CD4-positive, alpha-beta T cell treated with Interleukin-6 for 4 hours (primary cell): ENCODE data around the gene MACROD2.

Source experiments
- DNase-seq: peaks from one replicate; pipeline ENCODE4 v3.0.0-alpha.2; 2020; ENCODE audit warnings: mixed read lengths

Gene MACROD2

DNA sequence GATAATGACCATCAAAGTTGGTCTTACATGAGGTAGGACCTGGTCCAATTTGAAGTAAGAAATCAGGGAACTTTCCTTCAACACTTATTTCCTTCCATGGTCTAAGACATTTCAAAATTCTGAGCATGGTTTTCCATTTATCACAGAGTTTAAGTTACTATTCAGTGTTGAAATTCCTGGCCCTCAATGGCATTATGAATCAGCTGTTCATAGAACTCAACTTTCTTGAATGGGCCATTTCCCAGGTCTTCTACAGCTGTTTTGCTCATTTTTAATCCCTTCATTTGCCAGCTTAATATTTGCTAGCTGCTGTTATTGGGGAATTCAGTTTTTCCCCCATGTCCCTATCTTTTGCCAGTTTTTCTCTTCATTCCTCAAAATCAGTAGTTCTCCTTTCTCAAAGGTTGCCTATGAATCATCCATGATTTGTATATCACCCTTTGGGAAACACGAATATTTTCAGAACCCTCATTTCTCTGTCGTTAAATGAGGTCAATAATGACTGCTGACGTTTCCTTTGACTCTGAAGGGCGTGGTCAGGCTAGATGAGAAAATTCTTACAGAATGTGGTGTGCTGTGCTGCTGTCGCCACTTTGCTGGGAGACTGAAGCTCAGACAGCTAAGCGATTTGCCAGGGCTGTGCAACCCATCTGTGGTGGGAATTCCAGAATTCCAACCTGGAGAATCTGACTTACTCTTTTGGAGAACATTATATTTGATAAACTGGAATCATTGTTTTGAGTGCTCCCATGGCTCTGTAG lies 558.6 kb downstream of the MACROD2 start:
- DNase-seq, result no peak

DNA sequence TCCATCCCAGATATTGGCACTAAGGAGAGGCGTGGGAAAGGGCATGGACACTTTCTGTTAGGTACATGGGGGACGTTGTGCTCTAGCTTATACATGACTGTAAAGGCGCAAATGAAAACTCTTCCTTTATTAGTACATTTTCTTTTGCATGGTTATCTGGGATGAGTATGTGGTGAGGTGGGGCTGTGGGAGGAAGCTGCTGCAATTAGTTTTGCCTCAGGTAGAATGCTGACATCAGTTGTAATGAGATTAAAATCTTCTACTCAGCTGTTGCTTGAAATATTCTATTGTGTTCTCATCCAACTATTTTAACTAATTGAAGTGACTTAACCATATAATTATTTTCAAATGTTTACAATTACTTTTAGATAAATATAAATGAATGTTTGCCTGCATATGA lies 560.4 kb downstream of the MACROD2 start:
- DNase-seq, result no peak

DNA sequence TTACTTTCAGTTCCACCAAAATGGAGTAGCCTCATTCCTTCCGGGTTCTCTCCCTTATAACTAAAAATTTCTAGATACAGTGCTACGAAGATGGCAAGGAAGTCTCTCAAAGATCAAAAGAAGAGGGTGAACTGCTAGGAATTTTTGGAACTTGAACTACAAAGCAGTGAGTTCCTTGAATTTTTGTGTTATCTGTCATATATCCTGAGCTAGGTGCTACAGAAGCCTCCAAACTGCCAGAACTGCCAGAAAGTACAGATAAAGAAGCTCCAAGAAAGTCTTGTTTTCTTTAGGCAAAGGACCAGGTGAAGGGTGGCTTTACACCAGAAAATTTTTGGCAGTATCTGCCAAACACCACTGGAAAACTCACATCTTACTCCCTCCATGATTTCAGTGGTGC lies 560.9 kb downstream of the MACROD2 start:
- no peak for DNase-seq

DNA sequence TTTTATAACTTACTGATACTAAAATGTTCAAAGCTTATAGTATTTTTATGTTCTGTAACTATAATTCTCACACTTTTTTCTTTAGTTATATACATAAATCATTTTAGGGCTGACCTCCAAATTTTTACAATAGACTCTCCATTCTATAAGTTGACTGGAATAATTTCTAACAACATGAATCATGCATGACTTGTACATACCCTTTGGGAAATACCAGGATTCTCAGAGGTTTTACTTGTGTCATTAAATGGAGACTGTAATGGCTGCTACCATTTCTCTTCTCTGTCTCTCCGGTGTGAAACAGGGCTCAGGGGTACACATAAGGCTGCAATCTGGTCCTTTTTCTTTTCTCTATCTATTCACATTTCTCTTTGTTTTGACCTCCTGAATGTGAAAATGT lies 564.3 kb downstream of the MACROD2 start:
- DNase-seq, result no peak

DNA sequence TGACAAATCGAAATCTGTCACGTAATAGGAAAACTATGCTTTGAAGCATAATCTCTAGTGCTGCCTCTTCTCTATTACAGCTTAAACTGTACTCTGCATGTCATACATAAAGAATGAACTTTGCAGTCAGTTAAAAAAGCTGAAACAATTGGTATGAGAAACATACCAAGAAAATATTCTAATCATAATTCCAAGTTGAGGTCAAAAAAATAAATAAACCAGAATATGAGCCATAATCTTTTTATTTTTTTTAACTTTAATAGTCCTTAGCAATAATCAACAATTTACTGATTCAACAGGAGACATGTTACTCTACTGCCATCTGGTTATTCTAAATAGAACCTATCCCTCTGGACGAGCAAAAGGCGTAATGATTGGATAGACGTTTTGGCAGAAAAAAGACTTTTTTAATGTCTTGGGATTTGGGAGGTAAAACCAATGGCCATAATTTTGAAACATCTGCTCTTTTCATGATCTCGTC lies 566.5 kb downstream of the MACROD2 start:
- DNase-seq, result no peak

DNA sequence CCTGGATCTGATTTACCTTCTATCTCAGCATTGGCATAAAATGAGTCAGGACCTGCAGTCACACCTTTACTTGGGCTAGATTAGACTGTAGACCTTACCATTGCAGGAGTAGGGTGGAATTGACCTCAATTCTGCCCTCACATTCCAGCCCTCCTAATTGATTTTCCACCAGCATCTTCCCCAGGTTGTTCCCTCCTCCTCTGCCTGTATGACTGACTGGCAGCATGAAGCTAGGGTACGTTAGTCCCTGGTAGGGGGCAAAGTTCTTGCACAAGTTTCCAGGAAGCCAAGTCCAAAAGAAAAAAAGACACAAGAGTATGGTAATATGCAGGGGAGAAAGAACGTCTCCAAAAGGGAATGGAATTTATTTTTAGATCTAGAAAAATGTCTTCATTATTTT lies 567.7 kb downstream of the MACROD2 start:
- no peak for DNase-seq

DNA sequence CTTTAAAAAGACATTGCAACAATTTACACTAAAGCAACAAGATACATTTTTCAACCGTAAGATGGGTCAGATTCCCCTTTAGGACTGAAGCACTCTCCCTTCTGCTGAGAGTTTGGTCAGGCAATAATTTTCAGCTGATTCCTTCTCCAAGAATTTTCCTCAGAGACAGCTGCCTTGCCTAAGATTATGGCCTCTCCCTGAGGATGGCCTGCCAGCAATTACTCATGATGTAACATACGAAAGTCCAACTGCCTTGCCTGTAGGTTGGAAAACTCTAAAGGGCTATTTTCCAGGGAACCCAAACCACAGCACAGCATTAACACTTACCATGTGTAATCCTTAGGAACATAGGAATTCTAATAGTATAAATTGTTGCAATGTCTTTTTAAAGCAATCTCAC lies 571.2 kb downstream of the MACROD2 start:
- no peak for DNase-seq

DNA sequence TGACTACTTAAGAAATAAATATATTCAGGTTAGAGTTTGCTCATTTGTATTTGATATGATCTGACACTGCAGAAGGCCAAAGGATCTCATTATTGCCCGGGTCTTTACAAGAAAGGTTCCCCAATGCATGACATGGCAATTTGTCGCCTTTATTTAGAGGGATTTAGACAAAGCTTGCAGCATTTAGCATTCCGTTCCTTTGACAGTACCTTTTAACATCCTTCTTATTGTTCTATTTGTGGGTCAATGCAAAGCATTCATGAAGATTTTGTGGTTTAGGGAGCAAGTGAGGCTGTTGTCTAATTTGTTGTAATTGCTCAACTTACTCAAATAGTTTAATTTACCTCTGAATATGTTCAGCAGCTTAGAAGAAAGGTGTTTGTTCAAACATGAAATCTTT lies 572.9 kb downstream of the MACROD2 start:
- no peak for DNase-seq

DNA sequence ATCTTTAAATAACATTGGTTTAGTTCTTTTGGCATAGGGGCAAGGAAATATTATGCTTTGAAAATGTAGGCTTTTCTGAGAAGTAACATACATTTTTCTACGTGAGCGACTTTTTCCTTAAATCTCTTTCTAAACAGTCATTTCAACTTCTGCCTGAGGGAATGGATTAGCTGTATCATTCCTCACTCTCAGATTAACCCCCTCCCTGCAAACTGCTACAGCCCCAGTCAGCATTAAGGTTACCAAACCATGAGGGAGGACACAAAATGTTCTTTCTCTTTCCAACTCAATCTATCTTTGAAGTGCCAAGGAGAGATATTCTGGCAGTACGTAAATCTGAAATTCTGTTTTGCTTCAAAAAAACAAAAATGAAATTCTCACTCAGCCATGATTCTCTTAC lies 573.4 kb downstream of the MACROD2 start:
- no peak for DNase-seq

DNA sequence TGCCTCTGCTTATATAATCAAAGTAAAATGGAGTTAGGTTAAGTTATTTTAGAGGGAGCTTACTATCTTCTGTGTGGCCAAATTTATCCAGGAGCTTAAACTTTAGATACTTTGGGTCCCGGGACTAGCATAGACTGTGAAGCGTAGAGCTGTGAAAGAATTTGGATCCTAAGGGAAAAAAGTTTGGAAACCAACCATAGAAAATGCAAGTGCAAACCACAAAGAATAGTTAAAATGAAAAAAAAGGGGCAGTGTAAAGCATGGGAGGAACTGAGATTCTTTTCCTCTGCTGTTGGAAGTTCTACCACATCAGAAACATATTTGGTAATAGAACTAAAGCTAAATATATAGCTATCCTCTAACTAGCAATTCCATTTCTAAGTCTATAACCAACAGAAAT lies 574.3 kb downstream of the MACROD2 start:
- no peak for DNase-seq

DNA sequence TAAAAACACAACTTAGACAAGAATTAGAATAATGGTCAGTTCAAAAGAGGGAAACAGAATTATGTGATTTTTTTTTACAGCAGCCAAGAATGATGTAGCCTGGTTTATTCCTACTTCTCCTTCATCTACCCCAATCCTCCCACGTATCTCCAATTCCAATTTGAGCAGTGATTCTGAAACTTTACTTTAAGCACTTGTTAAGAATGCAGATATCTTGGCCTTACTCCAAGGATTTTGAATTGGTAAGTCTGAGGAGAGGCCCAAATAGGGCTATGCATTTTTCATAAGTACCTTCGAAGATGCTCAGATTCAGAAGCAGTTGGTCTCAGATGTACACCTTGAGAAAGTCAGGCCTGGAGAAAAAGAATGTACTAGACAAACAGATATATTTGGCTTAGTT lies 575.5 kb downstream of the MACROD2 start:
- DNase-seq, result no peak

DNA sequence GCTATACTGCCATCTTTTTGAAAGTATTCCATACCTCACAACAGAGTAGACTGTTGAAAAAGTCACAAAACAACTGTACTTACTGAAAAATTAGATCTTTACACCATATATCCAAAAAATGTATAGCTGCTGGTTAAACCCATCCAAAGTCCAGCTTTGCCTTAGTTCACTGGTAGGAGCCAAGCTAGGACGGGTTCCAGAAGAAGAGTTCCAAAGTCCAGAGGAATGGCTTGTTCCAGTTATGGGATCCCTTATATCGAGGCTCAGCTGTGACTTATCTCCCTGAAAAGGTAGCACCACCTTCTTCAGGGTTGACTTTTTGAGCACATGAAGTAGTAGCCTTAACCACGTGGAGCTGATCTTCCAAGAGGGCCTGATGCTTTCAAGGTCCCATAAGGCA lies 578.4 kb downstream of the MACROD2 start:
- DNase-seq, result no peak

DNA sequence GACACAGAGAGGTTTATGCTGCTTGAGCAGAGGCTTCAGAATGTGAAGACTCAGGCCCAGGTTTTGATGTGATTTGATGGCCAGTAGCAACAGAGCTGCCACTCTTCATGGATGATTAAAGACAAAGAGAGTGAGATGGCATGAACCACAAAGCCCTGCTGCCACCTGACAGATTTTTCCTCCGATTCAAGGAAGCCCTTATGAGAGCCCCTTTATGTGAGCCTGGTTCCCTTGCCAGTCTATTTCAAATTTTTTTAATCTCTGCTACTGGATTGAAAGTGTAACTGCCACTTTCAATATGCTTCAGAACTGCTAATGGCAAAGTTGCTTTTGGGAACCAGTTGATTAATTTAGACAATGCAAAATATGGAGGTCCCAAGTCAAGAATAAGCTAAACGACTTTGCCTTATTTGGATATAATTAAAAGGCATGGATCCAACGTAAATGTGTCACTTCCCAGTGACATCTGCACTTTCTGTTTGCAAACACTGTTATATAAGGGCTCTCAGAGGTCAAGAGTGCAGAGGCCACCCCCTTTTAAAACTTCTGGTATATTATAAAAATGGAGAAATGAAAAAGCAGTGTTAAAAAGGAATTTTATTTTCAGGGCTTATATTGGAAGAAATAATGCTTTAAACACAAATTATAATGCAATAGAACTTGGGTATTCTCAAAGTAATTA lies 581.0 kb downstream of the MACROD2 start:
- no peak for DNase-seq

DNA sequence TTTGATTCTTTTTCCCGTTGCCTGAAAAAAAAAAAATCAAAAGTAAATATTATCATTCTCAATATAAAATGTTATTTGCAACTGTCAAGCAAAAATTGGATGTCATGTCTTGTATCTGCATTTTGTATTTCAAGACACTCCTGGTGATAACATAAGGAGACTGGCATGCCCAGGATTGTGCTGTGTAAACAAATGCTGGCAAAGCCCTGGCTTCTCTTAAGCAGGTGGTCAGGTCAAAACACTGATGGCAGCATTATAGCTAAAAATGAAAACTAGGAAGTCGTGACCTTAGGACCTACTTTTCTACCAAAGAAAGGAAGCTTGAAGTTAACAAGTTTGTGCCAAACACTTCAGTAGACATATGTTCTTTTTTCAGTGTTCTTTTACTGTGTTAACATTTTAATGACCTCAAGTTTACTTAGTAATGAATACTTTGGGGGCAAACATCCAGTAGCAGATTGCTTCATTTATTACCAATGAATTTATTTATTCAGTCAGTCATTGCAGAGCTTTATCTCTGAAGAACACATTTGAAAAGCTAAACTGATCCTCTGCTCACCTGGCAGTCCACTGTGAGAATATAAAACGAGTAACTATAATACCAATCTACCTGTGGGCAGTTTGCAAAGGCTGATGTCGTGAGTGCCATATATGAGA lies 585.2 kb downstream of the MACROD2 start:
- no peak for DNase-seq

DNA sequence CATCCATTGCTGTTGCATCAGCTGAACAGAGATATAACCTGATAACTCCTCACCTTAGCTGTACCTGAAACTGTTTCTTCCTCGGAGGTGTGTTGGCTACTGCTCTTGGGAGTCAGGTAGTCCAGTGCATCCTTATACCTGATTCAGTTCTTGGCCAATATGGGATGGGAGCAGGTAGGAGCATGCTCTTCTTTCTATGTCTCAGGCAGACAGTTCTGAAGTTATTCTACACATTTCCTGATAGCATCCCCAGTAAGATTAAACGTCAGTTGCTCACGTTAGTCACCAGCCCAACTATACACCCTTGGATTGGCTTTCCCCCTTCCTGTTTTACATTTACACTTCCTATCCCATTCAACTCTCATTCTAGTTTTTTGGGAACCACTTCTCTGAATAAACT lies 586.4 kb downstream of the MACROD2 start:
- no peak for DNase-seq

DNA sequence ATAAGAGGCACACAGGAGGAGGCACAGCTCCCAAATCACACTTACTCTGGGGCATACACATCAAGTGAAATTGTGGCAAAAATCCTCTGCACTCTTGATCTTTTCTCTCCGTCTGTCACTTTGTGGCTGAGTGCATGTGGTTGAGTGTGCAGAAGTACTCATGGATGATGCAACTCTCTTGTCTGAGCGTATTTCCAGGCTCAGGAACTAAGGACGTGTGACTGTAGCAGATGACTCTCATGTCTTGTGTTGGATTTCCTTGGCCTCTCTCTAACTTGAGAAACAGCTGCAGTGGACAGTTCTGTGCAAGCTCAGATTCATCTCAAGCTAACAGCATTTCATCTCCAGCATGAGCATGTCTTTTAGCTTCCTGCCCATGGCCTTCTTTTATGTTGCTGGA lies 587.5 kb downstream of the MACROD2 start:
- DNase-seq, result no peak

DNA sequence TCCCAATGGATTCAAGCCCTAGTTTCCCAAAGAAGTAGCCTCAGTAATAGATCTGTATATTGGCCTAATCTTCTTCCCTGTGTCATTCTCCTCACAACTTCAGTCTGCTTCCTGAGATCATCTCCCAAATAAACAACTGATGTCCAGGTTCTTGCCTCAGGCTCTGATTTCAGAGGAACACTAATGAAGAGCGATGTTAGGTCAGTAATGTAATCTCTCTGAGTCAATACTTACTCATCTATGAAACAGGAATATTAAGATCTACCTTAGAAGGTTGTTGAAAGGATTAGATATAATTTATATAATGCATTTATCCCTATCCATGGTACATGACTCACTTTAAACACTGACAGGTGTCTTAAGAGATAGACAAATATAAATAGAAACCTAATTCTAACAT lies 588.1 kb downstream of the MACROD2 start:
- no peak for DNase-seq

DNA sequence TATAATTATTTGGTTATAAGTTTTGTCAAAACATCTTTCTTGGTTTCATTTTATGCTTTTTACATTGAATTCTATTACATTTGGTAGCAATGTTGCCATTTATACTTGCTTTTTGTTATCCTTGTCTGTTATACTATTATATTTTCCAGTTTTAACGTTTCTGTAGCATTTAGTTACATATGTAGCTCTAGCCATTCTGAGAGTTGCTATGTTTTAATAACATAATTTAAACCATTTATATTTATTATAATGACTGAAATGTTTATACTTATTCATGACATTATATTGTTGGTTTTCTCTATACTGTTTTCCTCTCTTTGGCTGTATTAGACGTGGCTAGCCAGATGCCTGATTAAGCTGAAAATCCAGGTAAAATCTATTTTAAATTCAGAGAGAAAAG lies 594.1 kb downstream of the MACROD2 start:
- no peak for DNase-seq

DNA sequence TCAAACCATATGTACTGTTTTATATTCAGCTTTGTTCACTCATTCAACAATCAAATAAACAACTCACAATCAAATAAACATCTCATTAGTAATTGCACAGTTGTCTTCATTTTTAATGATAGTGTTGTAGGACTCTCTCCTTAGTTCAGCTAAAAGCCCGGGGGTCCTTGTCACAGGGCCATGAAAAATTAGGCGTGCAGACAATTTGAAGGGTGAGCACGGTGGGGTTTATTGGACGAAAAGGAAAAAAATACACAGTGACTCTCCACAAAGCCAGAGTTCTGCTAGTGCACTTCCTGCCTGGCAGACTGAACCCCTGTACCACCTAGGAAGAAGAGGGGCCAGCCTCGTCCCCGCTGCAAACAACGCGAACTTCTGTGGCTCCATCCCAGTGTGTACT lies 599.7 kb downstream of the MACROD2 start:
- DNase-seq, result no peak

DNA sequence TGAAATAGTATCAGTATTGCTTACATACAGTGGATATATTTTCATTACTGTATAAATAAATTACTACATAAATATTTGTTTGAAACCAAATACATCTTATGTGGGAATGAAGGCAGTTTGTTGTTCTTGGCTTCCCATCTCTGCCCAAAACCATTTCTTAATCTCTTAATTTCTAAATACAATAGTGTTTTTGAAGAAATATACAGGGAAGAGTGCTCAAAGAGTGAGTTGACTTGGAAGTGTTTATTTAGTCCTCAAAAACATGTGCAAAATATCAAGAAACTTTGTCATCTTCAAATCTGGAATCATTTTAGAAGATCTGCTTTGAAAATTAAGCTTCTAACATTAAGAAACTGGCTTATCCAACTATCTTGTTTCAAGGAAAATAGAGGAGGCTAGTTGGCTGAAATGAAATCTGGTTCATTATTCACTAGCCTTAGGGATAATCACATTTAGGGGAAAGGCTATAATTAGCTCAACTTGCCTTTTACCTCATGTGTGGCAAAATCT lies 601.9 kb downstream of the MACROD2 start:
- DNase-seq, result no peak

DNA sequence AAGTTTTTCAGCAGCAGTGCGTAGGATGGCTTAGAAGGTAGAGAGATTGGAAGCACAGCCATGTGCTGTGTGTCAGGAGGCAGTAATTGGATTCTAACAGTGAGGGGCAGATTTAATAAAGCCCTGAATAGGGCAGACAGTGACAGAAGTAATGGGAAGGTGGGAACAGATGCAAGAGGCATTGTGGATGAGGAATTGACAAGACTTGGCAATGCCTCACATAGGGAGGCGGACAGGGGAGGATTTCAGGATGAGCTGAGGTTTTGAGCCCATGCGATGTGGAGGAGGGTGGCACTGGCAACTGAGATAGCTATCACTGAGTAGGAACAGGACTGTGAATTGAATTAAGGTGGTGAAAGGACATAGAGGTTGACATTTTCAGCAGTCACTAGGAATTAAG lies 604.3 kb downstream of the MACROD2 start:
- no peak for DNase-seq

DNA sequence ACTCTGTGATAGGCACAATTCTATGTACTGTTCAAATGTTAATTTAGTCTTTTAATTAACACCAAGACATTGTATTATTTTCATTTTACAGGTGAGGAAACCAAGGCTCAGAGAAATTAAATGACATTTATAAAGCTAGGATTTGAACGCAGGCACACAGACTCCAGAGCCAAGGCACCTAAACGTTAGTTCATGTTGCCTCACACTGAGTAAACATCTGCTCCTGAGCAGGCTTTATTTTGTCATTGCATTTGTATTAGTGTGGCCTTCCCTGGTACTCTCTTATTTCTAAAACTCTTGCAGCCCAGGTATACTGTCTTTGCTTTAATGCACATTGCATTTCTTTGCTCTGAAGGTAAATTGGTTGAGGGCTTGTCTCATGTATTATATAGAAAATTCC lies 605.2 kb downstream of the MACROD2 start:
- DNase-seq, result no peak

DNA sequence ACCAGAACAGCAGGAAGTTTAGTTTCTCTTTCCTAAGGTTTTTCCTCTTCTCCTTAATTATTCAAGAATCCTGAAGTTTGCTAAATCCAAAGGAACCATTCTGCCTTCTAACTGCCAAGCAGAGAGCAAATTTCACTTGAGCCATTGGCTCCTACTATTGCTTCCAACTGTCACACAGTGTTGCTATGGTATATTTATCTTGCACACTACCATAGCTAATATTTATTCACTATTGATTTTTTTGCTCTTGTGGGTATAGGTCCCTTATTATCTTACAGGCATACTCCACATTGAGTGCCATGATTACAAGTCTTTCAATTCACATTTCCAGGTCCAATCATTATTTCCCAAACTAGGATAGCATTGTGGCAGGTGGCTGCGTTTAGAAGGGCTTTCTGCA lies 608.8 kb downstream of the MACROD2 start:
- no peak for DNase-seq
